NT2/D1 (cell line): ENCODE data around the gene MPST.

ENCODE experiments used
- SUZ12 ChIP-seq: IDR thresholded peaks from 2 replicates; pipeline ENCODE4 v1.6.1; 2011; ENCODE audit not compliant: insufficient read length, insufficient read depth; ENCODE audit errors: extremely low read depth
- YY1 ChIP-seq: IDR thresholded peaks from 2 replicates; pipeline ENCODE4 v1.6.1; 2011; ENCODE audit not compliant: insufficient read length, insufficient read depth
- ZNF274 ChIP-seq: IDR thresholded peaks from 2 replicates; pipeline ENCODE4 v1.6.1; 2011; ENCODE audit warnings: mild to moderate bottlenecking, low read depth, low read length

GRCh38 chr22:37065961-37066360 is 46.4 kb downstream of the MPST start:
- TF ChIP-seq ZNF274 (no peak), YY1 (no peak), SUZ12 (no peak)
